ENCODE data around the gene ZP2. TPM values are rescaled to one million over a fixed set of nuclear protein-coding genes. Genes with fewer than 3 reads are reported as not detected.

ZP2 gene
- total and polyA plus RNA-seq, 4 donors, result not detected

GRCh38 chr16:21159281-21159951, 52.0 kb downstream of the ZP2 start:
- no peak for DNase-seq (ENCODE audit: low spot score)
- Histone ChIP-seq H3K36me3 (ENCODE audit: control insufficient read depth in 4 of 4, insufficient read depth in 3 of 4, low read depth in 1 of 4, low read length in 3 of 4) (no peaks in the 10 kb centered on the region), H3K4me3 (ENCODE audit: low read depth in 1 of 3, low read length in 3 of 3) (peak overlapping the region in 2 of 3 donors; percentile 52 to 63), H3K4me1 (ENCODE audit: control insufficient read depth in 4 of 4, insufficient read depth in 4 of 4, low read length in 3 of 4) (peaks cover 0 to 20% (median 5%) of the 10 kb centered on the region in 4 donors), H3K9ac (ENCODE audit: low read depth in 1 of 2, low read length in 2 of 2) (no peak overlapping the region), H3K9me3 (ENCODE audit: control insufficient read depth in 4 of 4, low read length in 3 of 4) (no peaks in the 10 kb centered on the region), H3K27ac (ENCODE audit: low read depth in 1 of 2, low read length in 2 of 2) (no peak overlapping the region), H3K27me3 (ENCODE audit: control insufficient read depth in 4 of 4, insufficient read depth in 4 of 4, low read length in 3 of 4) (no peaks in the 10 kb centered on the region)
- TF ChIP-seq SP1 (IDR thresholded peaks at IDR 0.05), result no peak
- TF ChIP-seq GABPA (IDR thresholded peaks at IDR 0.05 in 1 of 2, conservative IDR thresholded peaks at IDR 0.05 in 1 of 2), result no peak
- TF ChIP-seq ZBTB33 (IDR thresholded peaks at IDR 0.05), result no peak
- TF ChIP-seq CTCF (IDR thresholded peaks at IDR 0.05; ENCODE audit: low read depth, low read length, missing input control), result no peak
- no peak for TF ChIP-seq MAX (IDR thresholded peaks at IDR 0.05)
- no peak for TF ChIP-seq HNF4A (conservative IDR thresholded peaks at IDR 0.05)
- TF ChIP-seq HNF4G (IDR thresholded peaks at IDR 0.05), result no peak
- TF ChIP-seq EGR1 (IDR thresholded peaks at IDR 0.05; ENCODE audit: low read depth in 2 of 2), result no peak
- TF ChIP-seq NR2F2 (IDR thresholded peaks at IDR 0.05), result no peak
- TF ChIP-seq ATF3 (IDR thresholded peaks at IDR 0.05), result no peak
- TF ChIP-seq REST (IDR thresholded peaks at IDR 0.05), result no peak
- no peak for TF ChIP-seq FOXA2 (IDR thresholded peaks at IDR 0.05)
- no peak for TF ChIP-seq FOXA1 (IDR thresholded peaks at IDR 0.05)
- no peak for TF ChIP-seq JUND (IDR thresholded peaks at IDR 0.05)
- TF ChIP-seq YY1 (IDR thresholded peaks at IDR 0.05), result no peak
- no peak for TF ChIP-seq RXRA (IDR thresholded peaks at IDR 0.05)
- no peak for TF ChIP-seq RAD21 (IDR thresholded peaks at IDR 0.05)
- TF ChIP-seq TAF1 (conservative IDR thresholded peaks at IDR 0.05), result no peak
- 20% methylated on average over 27 of the region's 27 CpGs for WGBS
